HG02623 (cell line): ENCODE results near the gene ABI3BP.

Source experiments
- ATAC-seq: cut with Tn5 transposase; IDR thresholded peaks from one replicate; pipeline ENCODE4 v1.9.1; 2021; ENCODE audit warnings: moderate library complexity; ENCODE audit not compliant: unreplicated experiment

Gene ABI3BP

DNA sequence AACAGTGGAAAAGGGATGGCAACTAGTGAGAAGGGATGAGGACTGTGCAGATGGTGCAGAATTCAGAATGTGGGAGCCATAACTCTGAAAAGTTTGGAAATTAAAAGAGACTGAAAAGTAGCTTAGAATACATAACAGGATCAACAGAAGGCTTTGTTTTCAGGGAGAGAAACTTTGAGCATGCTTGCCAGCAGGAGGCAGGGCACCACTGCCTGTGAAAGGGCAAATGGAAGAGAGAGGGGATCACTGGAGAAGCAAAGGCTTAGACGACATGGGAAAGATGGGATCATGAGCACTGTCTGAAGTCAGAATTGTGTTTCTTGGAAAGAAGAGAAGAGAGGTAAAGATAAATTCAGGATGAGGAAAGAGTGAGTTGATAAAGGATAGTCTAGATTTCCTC lies 99.6 kb downstream of the ABI3BP start:
- no peak for ATAC-seq

DNA sequence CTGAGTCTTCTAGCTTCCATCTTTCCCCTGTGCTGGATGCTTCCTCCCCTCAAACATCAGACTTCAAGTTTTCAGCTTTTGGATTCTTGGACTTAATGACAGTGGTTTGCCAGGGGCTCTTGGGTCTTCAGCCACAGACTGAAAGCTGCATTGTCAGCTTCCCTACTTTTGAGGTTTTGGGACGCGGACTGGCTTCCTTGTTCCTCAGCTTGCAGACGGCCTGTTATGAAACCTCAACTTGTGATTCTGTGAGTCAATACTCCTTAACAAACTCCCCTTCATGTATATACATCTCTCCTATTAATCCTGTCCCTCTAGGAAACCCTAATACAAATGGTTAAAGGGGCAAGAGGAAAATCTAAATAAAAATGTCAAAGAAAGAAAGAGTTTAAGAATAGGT lies 100.1 kb downstream of the ABI3BP start:
- ATAC-seq: no peak

DNA sequence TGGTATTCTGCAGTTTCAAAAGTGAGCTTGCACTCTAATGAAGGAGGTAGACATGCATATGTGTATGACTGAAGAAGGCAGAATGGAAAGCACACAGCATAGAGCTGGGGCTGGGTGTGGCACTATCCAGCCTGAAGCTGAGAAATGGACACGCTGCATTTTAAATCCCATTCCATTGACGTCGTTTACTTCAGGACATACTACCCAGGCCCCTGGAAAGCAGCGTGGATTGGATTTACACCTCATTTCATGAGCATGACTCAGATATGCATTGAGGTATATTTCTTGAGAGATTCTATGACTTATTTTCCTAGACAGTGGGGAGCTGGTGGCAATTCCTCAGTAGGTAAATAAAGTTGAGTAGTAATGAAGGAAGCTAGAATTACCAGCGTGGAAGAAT lies 101.4 kb downstream of the ABI3BP start:
- no peak for ATAC-seq

DNA sequence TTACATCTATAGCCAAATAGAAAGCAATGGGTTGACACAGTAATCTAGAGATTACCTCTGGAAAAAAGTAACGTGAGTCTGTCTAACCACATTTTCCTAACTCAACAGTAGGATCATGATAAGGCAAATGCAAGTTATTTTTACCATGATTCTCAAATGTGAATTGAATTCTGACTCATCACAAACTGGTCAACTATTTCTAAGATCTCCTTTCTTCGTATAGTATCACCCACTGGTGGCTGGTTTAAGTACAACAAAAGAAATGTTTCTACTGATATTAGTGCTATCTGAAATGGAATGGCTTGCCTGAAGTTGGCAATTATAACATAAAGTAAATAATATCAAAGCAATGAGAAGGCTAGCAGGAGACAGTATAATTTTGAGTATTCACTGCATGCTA lies 102.2 kb downstream of the ABI3BP start:
- ATAC-seq: no peak

DNA sequence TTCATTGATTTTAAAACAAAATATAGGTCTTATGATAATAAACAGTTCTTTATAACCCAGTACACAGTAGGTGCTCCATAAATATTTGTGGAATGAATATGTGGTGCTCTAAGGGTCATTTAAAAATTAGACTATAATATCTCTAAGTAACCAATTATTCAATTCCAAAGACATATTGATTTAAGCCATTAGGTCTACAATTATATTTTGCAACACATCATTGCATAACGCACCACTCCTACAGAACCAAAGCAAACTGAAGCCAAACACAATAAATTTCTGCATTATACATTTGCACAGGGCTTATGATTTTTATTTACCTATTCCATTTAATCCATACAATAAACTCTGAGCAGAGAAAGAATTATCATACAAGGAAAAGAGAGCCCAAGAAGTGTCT lies 104.3 kb downstream of the ABI3BP start:
- ATAC-seq: no peak

DNA sequence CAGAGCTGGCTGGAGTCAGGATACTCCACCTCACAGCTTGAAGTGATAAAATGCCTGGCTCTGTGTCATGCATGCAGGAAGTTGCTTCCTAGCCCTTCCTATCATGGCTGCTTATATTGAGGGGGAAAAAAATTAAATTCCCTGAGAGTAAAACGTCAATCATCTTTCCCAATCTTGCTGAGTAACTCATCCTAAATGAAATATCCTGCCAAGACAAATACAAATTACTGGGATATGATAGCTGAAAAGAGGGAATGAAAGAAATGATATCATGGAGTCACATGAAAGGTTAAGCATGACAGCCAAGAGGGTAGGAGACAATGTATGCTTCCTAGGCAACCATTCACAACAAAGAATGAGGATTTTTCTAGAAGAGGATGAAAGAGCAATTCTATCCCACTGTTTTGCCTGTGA lies 110.6 kb downstream of the ABI3BP start:
- ATAC-seq: no peak

DNA sequence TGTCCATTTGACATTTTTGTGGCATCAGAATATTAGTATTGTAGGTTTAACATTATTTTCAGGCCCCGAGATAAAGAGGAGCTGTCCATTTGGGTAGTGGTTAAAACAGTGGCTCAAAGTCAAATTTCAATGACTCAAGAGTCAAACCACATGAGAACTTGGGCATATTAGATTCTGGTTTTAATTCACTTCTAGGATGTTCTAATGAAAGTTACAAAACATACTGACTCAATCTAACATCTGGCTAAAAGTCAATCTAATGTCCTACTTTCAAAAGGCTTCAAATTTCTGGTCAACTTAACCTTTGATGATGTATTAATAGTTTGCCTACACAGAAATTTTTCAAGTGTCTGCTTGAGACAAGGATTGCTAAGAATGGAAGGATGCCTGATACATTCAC lies 112.4 kb downstream of the ABI3BP start:
- ATAC-seq: no peak

DNA sequence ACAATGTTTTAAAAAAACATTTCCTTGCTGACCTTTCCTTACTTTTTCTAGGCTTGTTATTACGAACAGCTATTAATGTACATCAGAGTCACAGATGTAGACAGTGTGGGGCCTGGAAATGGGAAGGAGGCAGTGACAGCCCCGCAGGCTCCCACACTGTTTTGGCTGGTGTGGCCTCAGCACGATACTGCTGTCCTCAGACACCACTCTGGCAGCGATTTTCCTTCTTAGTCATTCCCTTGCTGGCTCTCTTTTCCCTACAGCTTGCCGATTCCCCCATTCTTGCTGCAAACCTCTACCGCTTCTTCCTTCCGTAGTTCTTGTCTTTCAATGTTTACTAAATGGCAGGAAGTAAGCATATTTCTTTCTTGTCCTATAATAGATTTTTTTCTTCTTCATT lies 113.1 kb downstream of the ABI3BP start:
- no peak for ATAC-seq

DNA sequence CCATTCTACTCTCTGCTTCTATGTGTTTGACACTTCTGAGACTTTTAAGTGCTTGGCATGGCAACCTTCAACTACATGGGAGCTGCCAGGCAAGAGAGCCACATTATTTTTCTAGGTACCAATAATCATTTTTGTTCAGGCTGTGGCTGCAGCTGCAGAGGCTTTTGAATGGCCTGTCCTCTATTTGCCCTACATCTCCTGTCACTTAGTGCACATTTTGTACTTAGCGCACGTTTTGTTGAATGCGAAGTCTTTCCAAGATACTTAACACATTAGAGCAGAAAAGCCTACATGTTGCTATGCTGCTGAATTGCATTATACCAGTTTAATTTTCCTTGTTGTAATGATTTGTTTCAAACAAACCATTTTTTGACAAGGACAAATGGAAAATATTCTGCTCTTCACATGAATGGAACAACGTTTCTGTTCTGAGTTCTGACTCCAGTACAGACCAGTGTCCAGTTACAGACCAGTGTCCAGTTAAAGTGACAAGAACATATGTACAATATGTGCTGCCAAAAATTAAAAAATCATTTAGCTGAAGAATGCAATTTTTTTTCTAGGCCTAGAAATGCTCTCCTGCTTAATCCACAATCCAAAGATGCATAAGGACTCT lies 113.9 kb downstream of the ABI3BP start:
- no peak for ATAC-seq

DNA sequence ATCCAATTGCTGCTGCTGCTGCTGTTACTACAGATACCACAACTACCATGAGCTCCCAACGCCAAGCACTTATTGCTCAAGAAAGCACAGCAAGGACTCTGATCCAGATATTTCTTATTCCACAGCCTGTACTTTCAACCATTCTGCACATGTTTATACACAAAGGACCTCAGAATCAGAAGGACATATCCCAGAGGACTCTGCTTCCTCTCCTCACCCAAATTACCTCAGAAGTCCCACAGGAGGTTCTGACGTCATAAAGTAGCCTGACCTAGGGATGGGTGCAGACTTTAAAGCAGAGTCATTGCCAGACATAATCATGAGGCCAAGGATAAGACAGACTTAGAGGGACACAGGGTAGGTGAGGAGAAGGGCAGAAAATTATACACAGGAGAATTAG lies 115.9 kb downstream of the ABI3BP start:
- no peak for ATAC-seq

DNA sequence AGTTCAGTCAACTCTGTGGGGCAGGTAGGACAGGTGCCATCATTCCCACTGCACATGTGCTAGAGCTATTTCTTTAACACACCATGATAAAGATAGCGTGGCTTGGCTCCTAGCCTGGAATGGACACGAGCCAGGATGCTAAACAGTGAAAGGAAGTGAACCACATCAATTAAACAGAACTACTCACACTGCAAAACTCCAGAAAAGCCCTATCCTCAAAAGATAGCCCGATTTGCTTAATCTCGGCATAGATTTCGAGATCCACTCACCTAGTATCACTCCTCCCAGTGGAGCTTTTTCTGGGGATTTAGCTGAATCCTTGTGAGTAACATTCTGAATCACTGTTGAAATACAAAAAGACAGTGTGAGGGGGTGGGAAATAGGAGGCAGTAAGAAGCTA lies 118.0 kb downstream of the ABI3BP start:
- ATAC-seq: no peak

DNA sequence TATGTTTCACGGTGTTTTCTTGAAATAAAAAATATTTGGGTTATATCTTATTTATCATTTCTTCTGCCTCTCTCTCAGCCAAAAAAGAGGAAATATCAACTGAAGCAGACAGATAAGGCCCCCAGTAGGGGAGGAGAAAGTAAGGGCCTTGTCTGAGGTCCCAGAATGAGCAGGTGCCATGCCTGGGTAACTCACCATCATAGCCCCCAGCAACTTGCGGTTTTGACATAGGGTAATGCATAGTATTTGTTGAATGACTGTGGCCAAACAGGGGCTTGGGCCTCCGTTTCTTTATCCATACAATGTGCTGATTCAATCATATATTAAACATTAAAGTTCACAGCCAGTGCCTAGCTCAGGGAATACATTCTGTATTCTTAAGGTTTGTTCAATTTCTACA lies 119.6 kb downstream of the ABI3BP start:
- ATAC-seq: no peak

DNA sequence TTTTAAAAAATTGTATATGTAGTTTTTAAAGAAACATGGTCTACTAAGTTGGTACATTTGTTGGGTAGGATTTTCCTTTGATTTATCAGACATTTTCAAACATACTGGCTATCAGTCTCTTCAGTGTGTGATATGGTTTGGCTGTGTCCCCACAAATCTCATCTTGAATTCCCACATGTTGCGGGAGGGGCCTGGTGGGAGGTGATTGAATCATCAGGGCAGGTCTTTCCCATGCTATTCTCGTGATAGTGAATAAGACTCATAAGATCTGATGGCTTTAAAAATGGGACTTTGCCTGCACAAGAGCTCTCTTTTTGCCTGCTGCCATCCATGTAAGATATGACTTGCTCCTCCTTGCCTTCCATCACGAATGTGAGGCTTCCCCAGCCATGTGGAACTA lies 121.9 kb downstream of the ABI3BP start:
- ATAC-seq: no peak

DNA sequence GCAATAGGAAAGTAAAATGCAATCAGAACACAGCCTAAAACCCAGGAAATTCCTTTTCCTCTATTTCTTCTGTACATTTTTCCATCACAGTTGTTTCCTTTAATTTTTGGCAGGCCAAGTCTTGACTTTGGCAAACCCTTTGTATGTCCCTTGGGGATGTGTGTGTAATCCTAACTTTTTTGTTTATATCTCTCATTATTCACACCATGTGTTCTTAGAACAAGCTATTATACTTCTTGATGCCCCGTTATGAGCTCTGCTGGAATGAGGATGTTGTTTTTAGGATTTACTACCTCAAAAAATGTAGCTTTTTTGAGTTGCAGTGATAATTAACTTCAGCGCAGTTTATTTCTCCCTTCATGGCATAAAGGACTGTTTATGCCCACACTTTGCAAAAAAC lies 123.4 kb downstream of the ABI3BP start:
- ATAC-seq: no peak

DNA sequence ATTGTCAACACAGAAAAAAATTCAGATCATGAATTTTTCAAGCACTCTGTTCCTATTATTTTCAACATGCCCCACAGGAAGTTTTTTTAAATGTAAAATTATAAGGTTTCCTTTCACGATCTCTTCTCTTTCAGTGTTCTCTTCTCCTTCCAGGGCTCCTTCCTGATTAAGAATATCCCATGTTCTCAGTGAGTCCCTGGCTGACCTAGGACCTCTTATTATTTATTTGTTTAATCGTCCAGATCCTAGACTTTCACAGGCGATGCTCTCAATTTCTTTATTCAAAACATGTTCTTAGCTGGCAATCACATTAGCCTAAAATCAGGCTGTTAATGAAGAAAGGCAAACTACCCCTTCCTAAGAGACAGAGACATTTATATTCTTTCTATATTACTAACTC lies 124.3 kb downstream of the ABI3BP start:
- ATAC-seq: no peak

DNA sequence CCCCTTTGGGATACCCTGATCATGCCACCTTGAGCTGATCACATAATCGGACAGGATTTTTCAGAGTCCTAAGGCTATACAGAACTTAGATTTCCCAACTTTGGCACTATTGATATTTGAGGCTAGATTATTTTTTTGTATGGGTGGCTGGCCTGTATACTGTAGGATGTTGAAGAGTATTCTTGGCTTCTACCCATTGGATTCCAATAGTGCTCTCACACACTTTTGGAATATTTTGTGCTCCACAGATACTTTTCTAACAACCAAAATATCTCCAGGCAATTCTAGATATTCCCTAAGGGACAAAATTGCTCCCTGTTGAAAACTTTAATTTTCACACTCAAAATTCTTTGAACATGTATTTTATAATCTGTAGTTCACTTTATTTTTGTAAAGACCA lies 125.1 kb downstream of the ABI3BP start:
- no peak for ATAC-seq

DNA sequence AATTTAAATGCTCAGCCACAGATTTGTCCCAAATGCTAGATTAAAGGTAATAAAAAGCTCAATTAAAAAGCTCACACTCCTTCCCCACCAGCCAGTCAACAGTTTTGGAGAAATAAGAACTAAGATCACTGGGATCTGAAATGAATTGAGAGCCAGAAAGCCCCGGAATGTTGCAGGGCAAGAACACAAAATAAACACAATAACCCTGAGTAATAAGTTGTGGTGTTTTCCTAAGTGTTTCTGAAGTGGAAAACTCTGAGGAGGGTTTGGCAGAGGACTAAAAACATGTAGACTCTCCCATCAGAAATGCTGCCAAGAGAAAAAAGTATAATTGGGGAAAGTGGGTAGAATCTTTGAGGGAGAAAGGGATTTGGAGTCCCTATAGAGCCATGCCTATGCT lies 127.8 kb downstream of the ABI3BP start:
- no peak for ATAC-seq

DNA sequence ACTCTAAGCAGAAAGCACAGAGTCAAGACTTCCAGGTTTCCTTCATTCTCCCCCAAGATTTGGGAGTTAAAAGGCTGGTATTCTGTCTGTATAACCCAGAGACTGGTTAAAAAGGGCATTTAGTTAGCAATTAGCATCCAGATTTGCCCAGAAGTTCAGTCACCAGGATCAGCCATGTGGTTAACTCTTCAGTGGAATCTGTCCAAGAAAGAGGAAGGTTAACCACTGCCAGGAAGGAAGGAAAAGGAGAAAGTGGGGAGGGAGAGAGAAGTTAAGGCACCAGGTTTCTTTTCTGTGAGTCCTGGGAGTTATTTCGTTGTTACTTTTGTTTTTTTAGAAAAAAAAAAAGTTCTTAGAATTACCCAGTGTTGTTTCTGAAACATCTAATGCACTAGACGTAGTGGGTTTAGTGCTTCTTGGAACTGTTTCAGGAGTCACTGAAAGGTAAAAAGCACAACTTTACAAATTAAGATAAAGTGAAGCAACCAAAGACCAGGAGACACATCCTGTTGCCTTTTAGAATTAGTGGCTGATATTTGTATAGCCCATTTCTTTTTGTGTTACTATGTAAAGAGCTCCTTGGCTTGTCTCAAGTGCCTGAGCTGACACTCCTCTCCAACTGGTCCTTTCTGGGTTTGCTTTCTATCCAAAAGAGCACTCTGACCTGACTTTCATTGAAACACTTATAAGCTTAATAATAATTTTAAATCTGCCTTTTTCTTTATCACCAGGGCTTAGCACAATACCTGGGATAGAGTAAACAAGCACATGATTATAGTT lies 128.6 kb downstream of the ABI3BP start:
- ATAC-seq: no peak

DNA sequence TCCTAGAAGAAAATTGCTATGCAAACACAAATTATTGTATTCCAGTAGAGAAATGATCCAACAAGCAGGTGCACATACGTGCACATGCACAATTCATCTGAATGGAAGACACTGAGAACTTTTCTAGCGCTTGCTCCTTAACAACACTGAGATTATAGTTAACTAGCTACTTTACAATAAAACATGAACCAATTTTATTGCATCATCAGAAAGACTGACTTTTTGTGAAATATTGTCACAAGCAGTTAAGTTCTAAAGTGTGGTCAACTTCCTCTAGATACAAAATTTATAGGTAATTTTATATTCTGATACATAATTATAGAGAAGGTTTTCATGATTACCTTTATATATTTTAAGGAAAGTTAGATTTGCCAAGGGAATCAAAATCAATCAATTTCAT lies 135.4 kb downstream of the ABI3BP start:
- no peak for ATAC-seq

DNA sequence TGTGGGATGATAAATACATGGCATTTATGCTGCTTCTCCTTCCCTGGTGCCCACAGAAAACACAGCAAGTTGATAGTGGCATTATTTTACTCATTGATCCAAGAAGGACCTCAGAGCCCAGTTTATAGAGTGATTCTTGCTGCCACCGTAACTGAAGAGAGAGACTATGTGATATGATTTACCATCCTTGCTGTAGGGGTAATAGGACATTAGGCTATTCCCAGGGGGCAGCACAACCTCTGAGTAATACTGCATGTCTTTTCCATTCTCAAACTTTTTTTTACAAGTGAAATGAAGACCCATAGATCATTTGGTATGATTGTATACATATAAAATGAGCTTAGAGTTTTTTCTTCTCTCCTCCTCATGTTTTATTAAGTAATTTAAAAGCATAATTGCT lies 136.4 kb downstream of the ABI3BP start:
- no peak for ATAC-seq

DNA sequence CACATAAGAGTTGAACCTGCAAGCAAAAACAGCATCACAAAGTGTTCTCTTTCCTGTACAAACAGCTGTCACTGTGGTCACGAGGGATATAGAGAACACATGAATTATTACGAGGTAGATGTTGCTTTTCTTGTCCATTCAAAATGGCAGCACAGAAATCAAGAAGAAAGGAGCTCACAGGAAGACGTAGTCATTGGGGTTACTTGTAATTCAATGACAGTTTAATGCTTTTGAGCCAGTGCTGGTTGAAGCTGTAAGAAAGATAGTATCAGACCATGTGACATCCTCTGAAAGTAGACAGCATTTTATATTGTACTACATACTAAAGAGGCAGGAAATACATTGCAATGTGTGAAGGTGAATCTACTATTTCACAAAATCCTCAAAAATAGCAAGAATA lies 140.4 kb downstream of the ABI3BP start:
- no peak for ATAC-seq

DNA sequence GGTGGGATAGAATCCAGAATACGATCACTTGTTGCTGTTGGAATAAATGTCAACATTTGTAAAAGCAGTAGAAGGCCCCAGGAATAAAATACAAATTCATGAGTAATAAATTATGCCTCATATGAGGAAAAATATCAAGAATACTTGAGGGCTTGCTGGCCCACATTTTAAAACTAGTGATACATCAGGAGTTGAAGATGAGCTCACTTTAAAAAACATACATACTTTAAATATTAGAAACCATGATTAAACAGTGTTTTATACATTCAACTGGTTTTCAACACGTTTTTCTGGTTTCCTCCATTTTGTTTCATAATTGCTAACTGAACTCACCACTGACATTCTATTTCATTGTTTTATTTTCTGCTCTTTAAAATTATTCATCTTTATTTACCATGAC lies 142.5 kb downstream of the ABI3BP start:
- ATAC-seq: no peak

DNA sequence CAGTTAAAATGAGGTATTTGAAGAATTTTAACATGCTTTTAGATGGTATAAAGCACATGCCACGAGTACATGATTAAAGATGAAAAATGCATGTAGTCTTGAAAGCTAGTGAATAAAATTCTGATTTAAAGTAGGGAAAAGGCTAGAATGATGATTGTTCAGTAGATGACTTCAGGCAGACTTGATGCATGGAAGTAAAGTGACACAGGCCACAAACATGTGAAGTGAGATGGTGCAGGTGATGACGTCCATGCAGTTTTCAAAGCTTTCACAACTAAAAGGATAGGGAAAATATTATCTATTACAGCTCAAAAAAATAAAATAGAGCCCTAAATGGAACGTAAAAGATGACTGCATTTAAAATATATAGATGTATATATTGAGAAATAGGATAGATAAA lies 143.1 kb downstream of the ABI3BP start:
- no peak for ATAC-seq
